GM19438 (cell line): Measurements from ENCODE around the gene PRAMEF4.
"Not testable (repeated sequence)": the region's sequence is repeated elsewhere in the genome, so short reads cannot be mapped to it uniquely, and the experiment has no call there.

Experiments used
- ATAC-seq: cut with Tn5 transposase; IDR thresholded peaks from one replicate; pipeline ENCODE4 v1.9.1; 2021; ENCODE audit warnings: low read depth; ENCODE audit not compliant: unreplicated experiment

Gene PRAMEF4

GRCh38 chr1:12886101-12886500 lies at the start of gene PRAMEF4:
Gene PRAMEF4, minus strand, starts transcription at chr1:12886201. Its CDS starts 2,807 bp downstream, at chr1:12883394.
- ATAC-seq, result not testable (repeated sequence)

- not testable (repeated sequence) for ATAC-seq
These were observed 38.4 kb upstream of the PRAMEF4 start for GRCh38 chr1:12924368-12924767.

DNA sequence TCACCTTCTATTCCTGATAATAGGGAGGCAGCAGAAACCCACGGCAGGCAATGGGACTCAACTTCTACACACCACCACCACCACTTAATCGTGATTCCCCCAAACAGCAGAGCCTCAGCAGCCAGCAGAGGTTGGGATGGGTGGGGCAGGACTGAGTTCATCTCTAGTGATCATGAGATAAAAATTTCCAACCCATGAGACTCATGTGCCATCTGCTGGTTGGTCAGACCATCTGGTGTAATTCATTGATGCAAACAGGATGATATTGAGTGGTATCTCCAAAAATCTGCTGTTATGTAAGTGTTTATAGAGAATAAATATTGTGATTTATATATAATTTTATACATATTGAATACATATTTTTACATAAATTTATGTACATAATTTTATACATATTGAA lies 35.7 kb upstream of the PRAMEF4 start:
- not testable (repeated sequence) for ATAC-seq

- ATAC-seq, result not testable (repeated sequence)
These were observed 30.3 kb upstream of the PRAMEF4 start, which contains the start of gene PRAMEF7 for GRCh38 chr1:12916310-12916709. Gene PRAMEF7, plus strand, starts transcription at chr1:12916610. Its CDS starts 1,083 bp downstream, at chr1:12917693.

GRCh38 chr1:12903793-12904572 lies 18.0 kb upstream of the PRAMEF4 start:
- not testable (repeated sequence) for ATAC-seq

- not testable (repeated sequence) for ATAC-seq
These were observed 13.2 kb upstream of the PRAMEF4 start for GRCh38 chr1:12899186-12899585.

GRCh38 chr1:12898170-12898569 lies 12.2 kb upstream of the PRAMEF4 start, which contains the start of gene PRAMEF10:
Gene PRAMEF10, minus strand, starts transcription at chr1:12898270. Its CDS starts 2,423 bp downstream, at chr1:12895847.
- not testable (repeated sequence) for ATAC-seq

DNA sequence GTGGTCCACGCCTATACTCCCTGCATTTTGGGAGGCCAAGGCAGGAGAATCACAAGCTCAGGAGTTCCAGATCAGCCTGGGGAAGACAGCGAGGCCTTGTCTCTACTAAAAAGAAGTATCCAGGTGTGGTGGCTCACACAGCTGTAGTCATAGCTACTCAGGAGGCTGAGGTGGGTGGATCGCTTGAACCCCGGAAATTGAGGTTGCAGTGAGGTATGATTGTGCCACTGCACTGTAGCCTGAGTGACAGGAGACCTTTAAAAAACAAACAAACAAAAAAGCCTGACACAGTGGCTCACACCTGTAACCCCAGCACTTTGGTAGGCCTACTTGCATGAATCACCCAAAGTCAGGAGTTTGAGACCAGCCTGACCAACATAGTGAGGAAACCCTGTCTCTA lies 7.5 kb downstream of the PRAMEF4 start:
- ATAC-seq, result not testable (repeated sequence)

GRCh38 chr1:12863131-12863880 lies 22.7 kb downstream of the PRAMEF4 start:
- ATAC-seq, result not testable (repeated sequence)

DNA sequence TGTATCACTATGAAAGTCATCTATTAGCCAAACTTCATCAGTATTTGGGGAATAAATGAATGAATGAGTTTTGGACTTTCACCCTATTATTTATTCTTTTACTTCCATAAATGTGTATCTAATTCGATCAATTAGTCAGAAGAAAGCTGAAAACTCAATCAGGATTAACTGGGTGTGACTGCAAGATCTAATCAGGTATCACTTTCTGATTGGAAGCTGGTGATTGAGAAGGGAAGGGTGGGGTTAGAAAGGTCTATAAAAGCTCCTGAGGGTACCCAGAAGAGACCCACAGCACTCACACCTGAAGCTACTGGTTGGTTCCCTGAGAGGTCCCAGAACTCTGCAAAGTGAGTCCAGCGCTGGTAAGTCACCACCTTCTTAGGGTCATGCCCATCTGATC lies 29.2 kb downstream of the PRAMEF4 start, which contains the start of gene PRAMEF2:
PRAMEF2 (plus strand) TSS at position 301 of the 400 bp plus-strand sequence. CDS start 1,924 bp downstream, outside the sequence.
- not testable (repeated sequence) for ATAC-seq

DNA sequence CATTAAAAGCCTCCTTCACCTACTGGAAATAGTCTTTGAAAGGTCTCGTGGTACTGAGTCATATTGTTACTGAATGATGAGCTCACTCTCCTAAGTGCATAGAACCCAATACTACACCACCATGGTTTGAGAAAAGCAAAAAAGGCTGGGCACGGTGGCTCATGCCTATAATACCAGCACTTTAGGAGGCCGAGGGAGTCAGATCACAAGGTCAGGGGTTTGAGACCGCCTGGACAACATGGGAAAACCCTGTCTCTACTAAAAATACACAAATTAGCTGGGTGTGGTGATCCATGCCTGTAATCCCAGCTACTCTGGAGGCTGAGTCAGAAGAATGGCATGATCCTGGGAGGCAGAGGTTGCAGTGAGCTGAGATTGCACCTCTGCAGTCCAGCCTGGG lies 34.2 kb downstream of the PRAMEF4 start:
- no peak for ATAC-seq

DNA sequence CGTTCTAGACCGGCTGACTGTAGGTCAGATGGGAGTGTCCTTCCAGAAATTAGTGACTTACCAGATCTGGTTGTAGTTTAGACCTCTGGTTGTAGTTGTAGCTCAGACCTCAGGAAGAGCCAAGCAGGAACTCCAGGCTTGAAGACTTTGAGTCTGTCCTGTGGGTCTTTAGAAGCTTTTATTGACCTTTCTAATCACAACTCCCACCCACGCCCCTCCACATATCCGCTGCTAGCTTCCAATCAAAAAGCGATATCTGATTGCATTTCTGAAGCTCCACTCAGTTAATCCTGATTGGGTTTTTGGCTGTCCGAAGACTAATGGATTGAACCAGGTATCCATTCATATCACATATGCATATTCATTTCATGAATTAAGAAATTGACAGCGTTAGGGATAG lies 37.4 kb downstream of the PRAMEF4 start, which contains the start of gene HNRNPCL1:
HNRNPCL1 (minus strand) TSS at position 101 of the 400 bp plus-strand sequence. CDS start 431 bp downstream, outside the sequence.
- ATAC-seq, result not testable (repeated sequence)

DNA sequence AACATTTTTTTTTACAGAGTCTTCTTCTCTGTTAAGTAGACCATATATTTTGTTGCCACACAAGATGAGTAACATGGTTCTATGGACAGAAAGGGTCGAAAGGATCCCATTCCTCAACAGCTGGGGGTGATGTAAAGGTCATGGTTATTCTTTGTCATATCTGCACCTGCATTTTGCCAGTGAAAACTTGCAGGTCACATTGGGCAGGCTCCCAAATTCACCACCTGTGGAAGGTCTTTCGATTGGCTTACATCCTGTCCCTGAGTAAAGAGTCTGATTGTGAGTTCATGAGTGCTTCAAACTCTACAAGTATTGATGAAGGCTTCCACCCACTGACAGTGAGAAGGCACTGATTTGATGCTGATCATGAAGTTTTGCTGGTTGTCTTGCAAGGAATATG lies 52.8 kb downstream of the PRAMEF4 start:
- ATAC-seq, result not testable (repeated sequence)

DNA sequence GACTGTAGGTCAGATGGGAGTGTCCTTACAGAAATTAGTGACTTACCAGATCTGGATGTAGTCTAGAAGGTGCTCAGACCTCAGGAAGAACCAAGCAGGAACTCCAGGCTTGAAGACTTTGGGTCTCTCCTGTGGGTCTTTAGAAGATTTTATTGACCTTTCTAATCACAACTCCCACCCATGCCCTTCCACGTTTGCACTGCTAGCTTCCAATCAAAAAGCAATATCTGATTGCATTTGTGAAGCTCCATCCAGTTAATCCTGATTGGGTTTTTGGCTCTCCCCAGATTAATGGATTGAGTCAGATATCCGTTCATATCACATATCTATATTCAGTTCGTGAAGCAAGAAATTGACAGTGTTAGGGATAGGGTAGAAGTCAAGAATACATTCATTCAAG lies 54.7 kb downstream of the PRAMEF4 start, which contains the start of gene PRAMEF11:
PRAMEF11 (minus strand) TSS at position 101 of the 400 bp plus-strand sequence. CDS start 2,621 bp downstream, outside the sequence.
- not testable (repeated sequence) for ATAC-seq
